Loucy (cell line): ENCODE data around the gene H6PD.

ENCODE experiments used
- H2AFZ ChIP-seq: fragments of 200-600 bp; sonication (generic); 2 replicates; pipeline ENCODE4 v1.6.0; 2016; ENCODE audit warnings: antibody characterized with exemption, mild to moderate bottlenecking, low read length, moderate library complexity
- H3F3A ChIP-seq: fragments of 200-600 bp; 2 replicates; pipeline ENCODE4 v1.6.0; 2016; ENCODE audit warnings: antibody characterized with exemption, low read depth, mild to moderate bottlenecking
- H3K27me3 ChIP-seq: fragments of 200-600 bp; sonication (generic); 2 replicates; pipeline ENCODE4 v1.6.1; 2014; ENCODE audit warnings: low read length, mild to moderate bottlenecking; ENCODE audit not compliant: insufficient read depth, poor library complexity, severe bottlenecking
- H3K36me3 ChIP-seq: fragments of 200-600 bp; sonication (generic); 2 replicates; pipeline ENCODE4 v1.6.1; 2016; ENCODE audit warnings: low read length; ENCODE audit not compliant: insufficient read depth
- H3K4me1 ChIP-seq: fragments of 200-600 bp; sonication (generic); 2 replicates; pipeline ENCODE4 v1.5.1; 2014; ENCODE audit warnings: low read length, mild to moderate bottlenecking; ENCODE audit not compliant: insufficient read depth, poor library complexity, severe bottlenecking
- H3K4me2 ChIP-seq: fragments of 200-600 bp; sonication (generic); 2 replicates; pipeline ENCODE4 v1.6.0; 2014; ENCODE audit warnings: antibody characterized with exemption, low read length, low read depth, mild to moderate bottlenecking; ENCODE audit not compliant: poor library complexity, severe bottlenecking
- H3K4me3 ChIP-seq: fragments of 200-600 bp; sonication (generic); 2 replicates; pipeline ENCODE4 v1.5.1; 2014; ENCODE audit warnings: low read length, mild to moderate bottlenecking, mixed read lengths; ENCODE audit not compliant: poor library complexity, severe bottlenecking
- H3K79me2 ChIP-seq: fragments of 200-600 bp; sonication (generic); 2 replicates; pipeline ENCODE4 v1.6.1; 2014; ENCODE audit warnings: low read length; ENCODE audit not compliant: insufficient read depth
- H3K9ac ChIP-seq: fragments of 200-600 bp; sonication (generic); 2 replicates; pipeline ENCODE4 v1.6.0; 2014; ENCODE audit warnings: mild to moderate bottlenecking, low read depth, low read length, moderate library complexity; ENCODE audit not compliant: poor library complexity, severe bottlenecking
- H3K9me2 ChIP-seq: fragments of 200-600 bp; sonication (generic); replicated peaks from 2 replicates; pipeline ENCODE4 v1.6.1; 2016; ENCODE audit warnings: low read depth, low read length, mixed read lengths
- H3K9me3 ChIP-seq: fragments of 200-600 bp; sonication (generic); 2 replicates; pipeline ENCODE4 v1.6.1; 2014; ENCODE audit warnings: mild to moderate bottlenecking, antibody characterized with exemption, low read length, low read depth; ENCODE audit not compliant: insufficient read depth
- H4K20me1 ChIP-seq: fragments of 200-600 bp; sonication (generic); 2 replicates; pipeline ENCODE4 v1.6.0; 2014; ENCODE audit warnings: antibody characterized with exemption, low read length, mild to moderate bottlenecking; ENCODE audit not compliant: insufficient read depth, poor library complexity, severe bottlenecking
- EZH2phosphoT487 ChIP-seq: fragments of 200-600 bp; IDR thresholded peaks from 2 replicates; pipeline ENCODE4 v1.6.1; 2018; ENCODE audit warnings: antibody characterized with exemption, mild to moderate bottlenecking, moderate library complexity, borderline replicate concordance
- TF ChIP-seq, protein P1 (sequence below): fragments of 200-600 bp; sonication (generic); conservative IDR thresholded peaks from 2 replicates; pipeline ENCODE4 v1.5.1; 2014; ENCODE audit warnings: mild to moderate bottlenecking, antibody characterized with exemption, low read length

Gene H6PD

GRCh38 chr1:9281908-9282695 is 47.5 kb downstream of the H6PD start:
- peaks cover 54% of the 10 kb centered on the region for H3K4me1 ChIP-seq
- H3F3A ChIP-seq = no peaks in the 10 kb centered on the region
- no peaks in the 10 kb centered on the region for H3K27me3 ChIP-seq
- H2AFZ ChIP-seq = 0 out of 2 replicates have a peak overlapping the region, but pooled peaks have one; percentile 37
- H3K4me3 ChIP-seq = peak overlapping the region; percentile 47
- H3K9me2 ChIP-seq = no peaks in the 10 kb centered on the region
- no peaks in the 10 kb centered on the region for H3K36me3 ChIP-seq
- no peaks in the 10 kb centered on the region for H4K20me1 ChIP-seq
- H3K4me2 ChIP-seq = peak overlapping the region; percentile 70
- no peaks in the 10 kb centered on the region for H3K79me2 ChIP-seq
- 0 out of 2 replicates have a peak, but pooled peaks cover 3% of the 10 kb centered on the region for H3K9me3 ChIP-seq
- TF ChIP-seq, protein P1, sequence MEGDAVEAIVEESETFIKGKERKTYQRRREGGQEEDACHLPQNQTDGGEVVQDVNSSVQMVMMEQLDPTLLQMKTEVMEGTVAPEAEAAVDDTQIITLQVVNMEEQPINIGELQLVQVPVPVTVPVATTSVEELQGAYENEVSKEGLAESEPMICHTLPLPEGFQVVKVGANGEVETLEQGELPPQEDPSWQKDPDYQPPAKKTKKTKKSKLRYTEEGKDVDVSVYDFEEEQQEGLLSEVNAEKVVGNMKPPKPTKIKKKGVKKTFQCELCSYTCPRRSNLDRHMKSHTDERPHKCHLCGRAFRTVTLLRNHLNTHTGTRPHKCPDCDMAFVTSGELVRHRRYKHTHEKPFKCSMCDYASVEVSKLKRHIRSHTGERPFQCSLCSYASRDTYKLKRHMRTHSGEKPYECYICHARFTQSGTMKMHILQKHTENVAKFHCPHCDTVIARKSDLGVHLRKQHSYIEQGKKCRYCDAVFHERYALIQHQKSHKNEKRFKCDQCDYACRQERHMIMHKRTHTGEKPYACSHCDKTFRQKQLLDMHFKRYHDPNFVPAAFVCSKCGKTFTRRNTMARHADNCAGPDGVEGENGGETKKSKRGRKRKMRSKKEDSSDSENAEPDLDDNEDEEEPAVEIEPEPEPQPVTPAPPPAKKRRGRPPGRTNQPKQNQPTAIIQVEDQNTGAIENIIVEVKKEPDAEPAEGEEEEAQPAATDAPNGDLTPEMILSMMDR = no peak
- no peak for TF ChIP-seq EZH2phosphoT487
- H3K9ac ChIP-seq = peak overlapping the region; percentile 60

DNA sequence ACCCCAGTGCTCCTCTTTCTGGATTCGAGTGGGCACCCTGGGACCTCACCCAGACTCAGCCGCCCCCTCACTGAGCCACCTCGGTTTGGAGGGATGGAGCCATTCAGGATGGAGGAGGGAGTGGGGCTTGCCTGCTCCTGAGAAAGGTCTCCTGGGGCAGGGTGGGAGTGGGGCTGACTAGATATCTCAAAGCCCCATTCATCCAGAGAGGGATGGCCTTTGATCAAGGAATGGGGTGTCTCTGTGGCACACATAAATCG is 48.1 kb downstream of the H6PD start:
- Histone ChIP-seq H3K9me2 (no peaks in the 10 kb centered on the region), H4K20me1 (no peaks in the 10 kb centered on the region), H3K9ac (peak overlapping the region; percentile 60), H3K27me3 (no peaks in the 10 kb centered on the region), H3K9me3 (0 out of 2 replicates have a peak, but pooled peaks cover 3% of the 10 kb centered on the region), H3K36me3 (no peaks in the 10 kb centered on the region), H3F3A (no peaks in the 10 kb centered on the region), H2AFZ (no peak overlapping the region), H3K79me2 (no peaks in the 10 kb centered on the region), H3K4me1 (peaks cover 54% of the 10 kb centered on the region), H3K4me3 (peak overlapping the region; percentile 47), H3K4me2 (peak overlapping the region; percentile 70)
- TF ChIP-seq, protein P1 = no peak
- TF ChIP-seq EZH2phosphoT487 = no peak

DNA sequence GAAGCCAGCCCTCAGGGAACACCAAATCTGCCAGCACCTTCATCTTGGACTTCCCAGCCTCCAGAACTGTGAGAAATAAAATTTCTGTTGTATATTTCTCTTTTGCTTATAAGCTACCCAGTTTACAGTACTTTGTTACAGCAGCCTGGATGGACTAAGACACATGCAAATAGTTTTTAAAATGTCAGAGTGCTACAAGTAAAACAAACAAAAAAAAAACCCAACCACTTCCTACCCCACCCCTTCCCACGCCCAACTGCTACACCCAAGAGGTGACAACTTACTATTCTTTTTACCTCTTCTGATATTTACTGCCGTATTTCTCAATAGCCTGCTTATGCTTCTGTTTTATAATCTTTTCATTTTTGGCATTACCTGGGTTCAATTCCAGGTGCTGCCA is 49.5 kb downstream of the H6PD start:
- Histone ChIP-seq H3K36me3 (no peaks in the 10 kb centered on the region), H3K4me3 (peak overlapping the region; percentile 1), H3K27me3 (no peaks in the 10 kb centered on the region), H3F3A (no peaks in the 10 kb centered on the region), H3K9ac (peak overlapping the region; percentile 60), H3K4me2 (peak overlapping the region; percentile 70), H2AFZ (no peak overlapping the region), H3K79me2 (no peaks in the 10 kb centered on the region), H3K9me3 (no peaks in the 10 kb centered on the region), H4K20me1 (no peaks in the 10 kb centered on the region), H3K9me2 (no peaks in the 10 kb centered on the region), H3K4me1 (peaks cover 49% of the 10 kb centered on the region)
- no peak for TF ChIP-seq EZH2phosphoT487
- TF ChIP-seq, protein P1 = no peak
